ENCODE measurements around the gene MXRA8. TPM values are rescaled to one million over a fixed set of nuclear protein-coding genes. Genes with fewer than 3 reads are reported as not detected.
A peak's percentile ranks its signal among the peaks of the same experiment; 100 is the strongest.

The MXRA8 gene
- total RNA-seq, 2 donors from 2014 or later = 23.3 to 48.5 TPM

GRCh38 chr1:1340185-1340584 lies 18.2 kb downstream of the MXRA8 start:
- peaks cover 13% of the 10 kb centered on the region for H3K4me1 ChIP-seq
- ATAC-seq (no peak), DNase-seq (no peak)
- no peaks in the 10 kb centered on the region for H3K27me3 ChIP-seq
- peaks cover 0 to 13% of the 10 kb centered on the region in 2 donors for H3K36me3 ChIP-seq (replicated peaks in 1 of 2; ENCODE audit: insufficient read depth in 1 of 2, low read depth in 2 of 2)
- H3K4me3 ChIP-seq = no peak overlapping the region
- intact Hi-C loops (cut with DNase I) = no loop called here
- no peak overlapping the region for H3K27ac ChIP-seq
- H3K9me3 ChIP-seq = no peaks in the 10 kb centered on the region
- TF ChIP-seq POLR2A (IDR thresholded peaks at IDR 0.05) (no peak), CTCF (IDR thresholded peaks at IDR 0.05) (no peak)
- 89 to 94% methylated on average over 23 of the region's 23 CpGs for WGBS, 2 donors

GRCh38 chr1:1338278-1338677 lies 20.1 kb downstream of the MXRA8 start:
- WGBS, 2 donors = 91 to 93% methylated on average over 19 to 36 of the region's 36 CpGs
- peaks cover 0 to 13% of the 10 kb centered on the region in 2 donors for H3K36me3 ChIP-seq (replicated peaks in 1 of 2; ENCODE audit: insufficient read depth in 1 of 2, low read depth in 2 of 2)

GRCh38 chr1:1337793-1338147 lies 20.6 kb downstream of the MXRA8 start:
- no peaks in the 10 kb centered on the region for H3K9me3 ChIP-seq
- TF ChIP-seq CTCF (IDR thresholded peaks at IDR 0.05) = no peak
- TF ChIP-seq POLR2A (IDR thresholded peaks at IDR 0.05) = no peak
- H3K27me3 ChIP-seq = no peaks in the 10 kb centered on the region
- peaks cover 0 to 13% of the 10 kb centered on the region in 2 donors for H3K36me3 ChIP-seq (replicated peaks in 1 of 2; ENCODE audit: insufficient read depth in 1 of 2, low read depth in 2 of 2)
- H3K4me1 ChIP-seq = peaks cover 10% of the 10 kb centered on the region
- H3K27ac ChIP-seq = no peak overlapping the region
- ATAC-seq (no peak), DNase-seq (peak in 1 of 4 donors; percentile 37)
- no peak overlapping the region for H3K4me3 ChIP-seq
- intact Hi-C loops (cut with DNase I) = no loop called here
- WGBS, 2 donors = 71 to 85% methylated on average over 11 to 18 of the region's 18 CpGs

More at GRCh38 chr1:1338278-1338677, 20.1 kb downstream of the MXRA8 start:
- TF ChIP-seq POLR2A (IDR thresholded peaks at IDR 0.05) (no peak), CTCF (IDR thresholded peaks at IDR 0.05) (no peak)
- no peak overlapping the region for H3K27ac ChIP-seq
- ATAC-seq = no peak
- intact Hi-C loops (cut with DNase I) = no loop called here
- DNase-seq = no peak
- peaks cover 10% of the 10 kb centered on the region for H3K4me1 ChIP-seq
- no peaks in the 10 kb centered on the region for H3K9me3 ChIP-seq
- H3K4me3 ChIP-seq = no peak overlapping the region
- no peaks in the 10 kb centered on the region for H3K27me3 ChIP-seq

- Histone ChIP-seq H3K4me1 (peaks cover 10% of the 10 kb centered on the region), H3K27ac (no peak overlapping the region), H3K27me3 (no peaks in the 10 kb centered on the region), H3K36me3 (replicated peaks in 1 of 2; ENCODE audit: insufficient read depth in 1 of 2, low read depth in 2 of 2) (peaks cover 0 to 13% of the 10 kb centered on the region in 2 donors), H3K4me3 (no peak overlapping the region), H3K9me3 (no peaks in the 10 kb centered on the region)
- 95 to 98% methylated on average over 21 to 27 of the region's 32 CpGs for WGBS, 2 donors
- DNase-seq = no peak
- intact Hi-C loops (cut with DNase I) = no loop called here
- no peak for TF ChIP-seq CTCF (IDR thresholded peaks at IDR 0.05)
- no peak for TF ChIP-seq POLR2A (IDR thresholded peaks at IDR 0.05)
- ATAC-seq = no peak
Observed at GRCh38 chr1:1336931-1337792, 21.2 kb downstream of the MXRA8 start.

- Histone ChIP-seq H3K27me3 (no peaks in the 10 kb centered on the region), H3K9me3 (no peaks in the 10 kb centered on the region), H3K4me3 (no peak overlapping the region), H3K36me3 (replicated peaks in 1 of 2; ENCODE audit: insufficient read depth in 1 of 2, low read depth in 2 of 2) (peaks cover 0 to 12% of the 10 kb centered on the region in 2 donors), H3K27ac (no peak overlapping the region), H3K4me1 (peaks cover 10% of the 10 kb centered on the region)
- DNase-seq (no peak), ATAC-seq (no peak)
- intact Hi-C loops (cut with DNase I) = no loop called here
- TF ChIP-seq CTCF (IDR thresholded peaks at IDR 0.05) = no peak
- TF ChIP-seq POLR2A (IDR thresholded peaks at IDR 0.05) = no peak
- WGBS, 2 donors = 92 to 93% methylated on average over 13 to 25 of the region's 26 CpGs
Observed at GRCh38 chr1:1336446-1336845, 21.9 kb downstream of the MXRA8 start.
